ENCODE measurements around the gene GBX1. TPM values are rescaled to one million over a fixed set of nuclear protein-coding genes. Genes with fewer than 3 reads are reported as not detected.

The GBX1 gene
- total RNA-seq, 6 experiments from 2014 or later = not detected

GRCh38 chr7:151122276-151122675 is 45.2 kb downstream of the GBX1 start:
- Histone ChIP-seq H3K9me3 (no peaks in the 10 kb centered on the region), H3K36me3 (peaks cover 0 to 42% (median 10%) of the 10 kb centered on the region in 4 donors), H3K4me1 (no peaks in the 10 kb centered on the region), H3K27me3 (no peaks in the 10 kb centered on the region), H3K27ac (no peak overlapping the region), H3K4me3 (no peak overlapping the region)
- DNase-seq (no peak), ATAC-seq (no peak)
- WGBS (ENCODE audit: insufficient coverage, low coverage, low lambda C conversion rate, missing lambda C conversion rate) = 96% methylated on average over 13 of the region's 24 CpGs
- intact Hi-C loops (cut with DNase I) = loop anchor here in 1 of 2 donors (10.0 kb wide), 1 partner anchor 53 kb away; no protein-coding TSS in a partner anchor
- TF ChIP-seq CTCF (IDR thresholded peaks at IDR 0.05) (no peak), POLR2A (IDR thresholded peaks at IDR 0.05) (no peak)

- no peak for TF ChIP-seq POLR2A (IDR thresholded peaks at IDR 0.05)
- no peak for TF ChIP-seq CTCF (IDR thresholded peaks at IDR 0.05)
- intact Hi-C loops (cut with DNase I) = loop anchor here in 1 of 2 donors (10.0 kb wide), 1 partner anchor 53 kb away; no protein-coding TSS in a partner anchor
- peaks cover 0 to 42% (median 11%) of the 10 kb centered on the region in 4 donors for H3K36me3 ChIP-seq
- DNase-seq = no peak
- no peaks in the 10 kb centered on the region for H3K27me3 ChIP-seq
- H3K4me3 ChIP-seq = no peak overlapping the region
- no peaks in the 10 kb centered on the region for H3K9me3 ChIP-seq
- ATAC-seq = no peak
- H3K27ac ChIP-seq = no peak overlapping the region
- WGBS (ENCODE audit: insufficient coverage, low coverage, low lambda C conversion rate, missing lambda C conversion rate) = 72% methylated on average over 23 of the region's 30 CpGs
- no peaks in the 10 kb centered on the region for H3K4me1 ChIP-seq
Measured at GRCh38 chr7:151121380-151122170, 45.9 kb downstream of the GBX1 start.

- Histone ChIP-seq H3K36me3 (peaks cover 0 to 42% (median 11%) of the 10 kb centered on the region in 4 donors), H3K27me3 (no peaks in the 10 kb centered on the region), H3K27ac (no peak overlapping the region), H3K4me1 (no peaks in the 10 kb centered on the region), H3K4me3 (no peak overlapping the region), H3K9me3 (no peaks in the 10 kb centered on the region)
- WGBS (ENCODE audit: insufficient coverage, low coverage, low lambda C conversion rate, missing lambda C conversion rate) = 88% methylated on average over 7 of the region's 22 CpGs
- TF ChIP-seq CTCF (IDR thresholded peaks at IDR 0.05) (no peak), POLR2A (IDR thresholded peaks at IDR 0.05) (no peak)
- DNase-seq (no peak), ATAC-seq (no peak)
- intact Hi-C loops (cut with DNase I) = loop anchor here in 1 of 2 donors (10.0 kb wide), 1 partner anchor 54 kb away; no protein-coding TSS in a partner anchor
Measured at GRCh38 chr7:151120896-151121295, 46.6 kb downstream of the GBX1 start.

- no peaks in the 10 kb centered on the region for H3K4me1 ChIP-seq
- no peaks in the 10 kb centered on the region for H3K9me3 ChIP-seq
- no peaks in the 10 kb centered on the region for H3K27me3 ChIP-seq
- no peak overlapping the region for H3K4me3 ChIP-seq
- no peak overlapping the region for H3K27ac ChIP-seq
- DNase-seq (no peak), ATAC-seq (no peak)
- intact Hi-C loops (cut with DNase I) = loop anchor here in 1 of 2 donors (10.0 kb wide), 1 partner anchor 55 kb away; no protein-coding TSS in a partner anchor
- TF ChIP-seq POLR2A (IDR thresholded peaks at IDR 0.05) (no peak), CTCF (IDR thresholded peaks at IDR 0.05) (no peak)
- 80% methylated on average over 1 of the region's 27 CpGs for WGBS (ENCODE audit: insufficient coverage, low coverage, low lambda C conversion rate, missing lambda C conversion rate)
- peaks cover 0 to 40% (median 11%) of the 10 kb centered on the region in 4 donors for H3K36me3 ChIP-seq
Measured at GRCh38 chr7:151119902-151120301, 47.6 kb downstream of the GBX1 start.

Data from right lobe of liver (tissue), 6 donors.